Neutrophil (primary cell): ENCODE measurements around the gene PRRC1.
A peak's percentile ranks its signal among the peaks of the same experiment; 100 is the strongest.

Experiments used
- H3K27ac ChIP-seq: fragments of 200-600 bp; sonication (generic); 2 replicates; pipeline ENCODE4 v1.5.1; 2016; ENCODE audit warnings: mild to moderate bottlenecking, moderate library complexity
- H3K27me3 ChIP-seq: fragments of 200-600 bp; sonication (generic); 2 replicates; pipeline ENCODE4 v1.6.0; 2016; ENCODE audit warnings: mild to moderate bottlenecking
- H3K36me3 ChIP-seq: fragments of 200-600 bp; sonication (generic); 2 replicates; pipeline ENCODE4 v1.5.1; 2017
- H3K4me1 ChIP-seq, 2 experiments: fragments of 200-600 bp in 1 of 2; sonication (generic) in 1 of 2; 1 replicate in 1 of 2; 2 replicates in 1 of 2; pipeline versions ENCODE4 v1.5.1 to v1.6.1; 2013 to 2016; ENCODE audit warnings: low read depth in 1 of 2, low read length in 1 of 2, mild to moderate bottlenecking in 1 of 2, moderate library complexity in 1 of 2; ENCODE audit not compliant: control insufficient read depth in 1 of 2, insufficient read depth in 1 of 2
- H3K4me3 ChIP-seq, 2 experiments: fragments of 200-600 bp in 1 of 2; sonication (generic) in 1 of 2; 1 replicate in 1 of 2; 2 replicates in 1 of 2; pipeline ENCODE4 v1.5.1; 2013 to 2016; ENCODE audit warnings: low read depth in 1 of 2, low read length in 1 of 2, mild to moderate bottlenecking in 1 of 2, moderate library complexity in 1 of 2
- H3K9me3 ChIP-seq: fragments of 200-600 bp; sonication (generic); 2 replicates; pipeline ENCODE4 v1.5.1; 2016
- CTCF ChIP-seq: fragments of 200-600 bp; sonication (generic); IDR thresholded peaks from 2 replicates; pipeline ENCODE4 v1.5.1; 2016; ENCODE audit warnings: antibody characterized with exemption

Gene PRRC1

GRCh38 chr5:127517480-127518318, at the start of gene PRRC1:
PRRC1 (plus strand) TSS chr5:127517640; CDS start chr5:127523480, 5,840 bp downstream.
- peak within 1 kb of the TSS; percentile 89 to 94 for H3K4me3 ChIP-seq
- H3K27me3 ChIP-seq, result no peaks in the 10 kb centered on the region
- peak within 1 kb of the TSS; percentile 76 for H3K27ac ChIP-seq
- H3K4me1 ChIP-seq, result peaks cover 12 to 15% of the 10 kb centered on the region in 2 experiments
- no peak for TF ChIP-seq CTCF
- H3K36me3 ChIP-seq, result no peaks in the 10 kb centered on the region
- no peaks in the 10 kb centered on the region for H3K9me3 ChIP-seq

DNA sequence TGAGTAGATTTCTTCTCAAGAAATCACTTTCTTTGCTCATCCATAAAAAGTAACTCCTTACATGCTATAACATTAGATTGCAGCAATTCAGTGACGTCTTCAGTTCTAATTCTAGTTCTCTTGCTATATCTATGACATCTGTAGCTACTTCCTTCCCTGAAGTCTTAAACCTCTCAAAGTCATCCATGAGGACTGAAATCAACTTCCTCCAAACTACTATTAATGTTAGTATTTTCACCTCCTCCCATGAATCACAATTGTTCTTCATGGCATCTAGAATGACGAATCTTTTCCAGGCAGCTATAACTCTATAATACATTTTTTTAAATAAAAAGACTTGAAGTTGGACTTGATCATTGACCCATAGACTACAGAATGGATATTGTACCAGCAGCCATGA, 46.2 kb upstream of the PRRC1 start:
- no peak overlapping the region for H3K4me3 ChIP-seq
- TF ChIP-seq CTCF, result no peak
- H3K27me3 ChIP-seq, result no peaks in the 10 kb centered on the region
- H3K4me1 ChIP-seq, result no peaks in the 10 kb centered on the region
- H3K27ac ChIP-seq, result no peak overlapping the region
- H3K9me3 ChIP-seq, result no peaks in the 10 kb centered on the region
- H3K36me3 ChIP-seq, result no peaks in the 10 kb centered on the region

GRCh38 chr5:127472700-127473099, 44.7 kb upstream of the PRRC1 start:
- H3K9me3 ChIP-seq, result no peaks in the 10 kb centered on the region
- H3K27me3 ChIP-seq, result no peaks in the 10 kb centered on the region
- H3K27ac ChIP-seq, result no peak overlapping the region
- H3K4me1 ChIP-seq, result no peaks in the 10 kb centered on the region
- no peaks in the 10 kb centered on the region for H3K36me3 ChIP-seq
- no peak overlapping the region for H3K4me3 ChIP-seq
- no peak for TF ChIP-seq CTCF

DNA sequence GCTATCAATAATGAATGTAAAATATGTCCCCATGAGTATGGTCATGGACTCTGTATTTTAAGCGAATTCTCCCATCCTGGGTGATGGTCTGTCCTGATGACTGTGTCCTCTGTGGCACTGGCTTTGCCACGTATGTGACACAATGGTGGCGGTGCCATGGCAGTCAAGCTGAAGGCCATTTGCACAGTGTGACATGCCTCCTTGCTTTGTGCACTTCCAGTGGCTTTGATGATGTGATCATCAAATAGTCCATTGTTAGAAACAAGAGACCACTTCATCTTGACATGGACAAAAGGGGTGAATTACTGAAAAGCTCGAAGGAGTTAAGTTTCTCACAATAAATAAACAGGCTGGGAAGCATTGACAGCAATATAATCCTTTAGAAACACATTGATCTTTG, 31.0 kb upstream of the PRRC1 start:
- no peak for TF ChIP-seq CTCF

DNA sequence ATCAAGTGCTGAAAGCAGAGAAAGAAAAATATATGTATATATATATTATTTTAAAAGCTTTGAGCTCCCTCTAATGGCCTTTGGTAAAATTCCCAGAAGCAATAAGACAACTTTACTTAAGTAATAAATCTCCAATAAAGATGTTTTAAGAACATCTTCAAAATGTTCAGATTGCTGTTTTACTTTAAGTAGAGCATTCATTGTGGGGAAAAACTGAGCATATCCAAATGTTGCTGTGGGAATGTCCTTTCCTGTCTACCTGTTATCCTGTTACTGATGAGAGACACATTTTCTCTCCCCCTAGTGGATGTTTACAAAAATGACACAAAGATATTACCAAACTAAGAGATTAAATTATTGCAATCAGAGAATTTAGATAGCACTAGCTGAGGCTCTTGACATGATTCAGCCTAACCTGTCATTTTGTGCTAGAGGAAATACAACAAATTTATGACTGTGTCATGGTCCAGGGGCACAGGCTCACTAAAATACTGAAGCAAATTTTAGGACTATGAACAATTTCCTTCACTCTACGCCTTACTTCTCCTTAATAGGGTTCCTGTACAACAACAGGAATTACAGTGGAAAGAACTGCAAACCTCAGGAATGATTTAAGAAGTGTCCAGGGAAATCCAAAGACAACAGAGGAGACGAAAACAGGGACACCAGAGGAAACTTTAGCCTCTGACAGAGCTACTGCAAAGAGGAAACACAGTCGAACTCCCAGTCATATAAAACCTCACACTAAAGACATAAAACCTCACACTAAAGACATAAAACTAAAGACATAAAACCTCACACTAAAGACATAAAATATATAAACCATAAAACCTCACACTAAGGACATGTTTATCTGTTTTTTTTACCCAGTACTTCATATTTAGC, 24.3 kb upstream of the PRRC1 start:
- peaks cover 16% of the 10 kb centered on the region for H3K27me3 ChIP-seq

More for the DNA sequence above, 31.0 kb upstream of the PRRC1 start:
- no peak overlapping the region for H3K27ac ChIP-seq
- no peaks in the 10 kb centered on the region for H3K36me3 ChIP-seq
- peaks cover 16% of the 10 kb centered on the region for H3K27me3 ChIP-seq
- H3K4me1 ChIP-seq, result no peaks in the 10 kb centered on the region
- no peaks in the 10 kb centered on the region for H3K9me3 ChIP-seq
- H3K4me3 ChIP-seq, result no peak overlapping the region

More for the DNA sequence above, 24.3 kb upstream of the PRRC1 start:
- no peak for TF ChIP-seq CTCF
- Histone ChIP-seq H3K9me3 (no peaks in the 10 kb centered on the region), H3K4me3 (no peak overlapping the region), H3K36me3 (no peaks in the 10 kb centered on the region), H3K4me1 (no peaks in the 10 kb centered on the region), H3K27ac (no peak overlapping the region)
